ENCODE results near the gene NRG4. TPM values are rescaled to one million over a fixed set of nuclear protein-coding genes. Genes with fewer than 3 reads are reported as not detected.

NRG4 gene
- polyA plus RNA-seq, 1 experiment, result not detected

- Histone ChIP-seq H3K27ac (ENCODE audit: low read depth, low read length) (peak overlapping the region; percentile 2), H3K27me3 (ENCODE audit: control insufficient read depth, insufficient read depth, low read length) (no peaks in the 10 kb centered on the region), H3K9me3 (ENCODE audit: control insufficient read depth, insufficient read depth, low read length) (peaks cover 5% of the 10 kb centered on the region; the same call in 1 of the 2 replicates), H3K4me3 (ENCODE audit: low read depth, low read length) (peak overlapping the region; percentile 27; the same call in 1 of the 2 replicates)
- ChIA-PET POLR2A (no interaction called here), CTCF (no interaction called here)
- DNase-seq (ENCODE audit: low read depth, low spot score), result no peak
- TF ChIP-seq CTCF (IDR thresholded peaks at IDR 0.05; ENCODE audit: low read depth, low read length), result no peak
Observed at GRCh38 chr15:75905231-75905630, 107.0 kb downstream of the NRG4 start.

GRCh38 chr15:75903331-75904239 is 108.6 kb downstream of the NRG4 start, which contains the start of gene FBXO22:
Gene FBXO22 (plus strand): TSS chr15:75903878. CDS start chr15:75903964, 86 bp downstream.
- peaks cover 5% of the 10 kb centered on the region; the same call in 1 of the 2 replicates for H3K9me3 ChIP-seq (ENCODE audit: control insufficient read depth, insufficient read depth, low read length)
- no peak for TF ChIP-seq CTCF (IDR thresholded peaks at IDR 0.05; ENCODE audit: low read depth, low read length)
- H3K4me3 ChIP-seq (ENCODE audit: low read depth, low read length), result peak within 1 kb of the TSS; percentile 96
- H3K27ac ChIP-seq (ENCODE audit: low read depth, low read length), result peak within 1 kb of the TSS; percentile 82
- peak; percentile 65 for DNase-seq (ENCODE audit: low read depth, low spot score)
- CTCF ChIA-PET, result no interaction called here
- POLR2A ChIA-PET, result interaction anchor here (0.6 to 1.2 kb wide), 2 partner anchors 56 to 165 kb away, joined by 3 read pairs; no protein-coding TSS in a partner anchor
- no peaks in the 10 kb centered on the region for H3K27me3 ChIP-seq (ENCODE audit: control insufficient read depth, insufficient read depth, low read length)

- H3K9me3 ChIP-seq (ENCODE audit: control insufficient read depth, insufficient read depth, low read length), result peaks cover 5% of the 10 kb centered on the region; the same call in 1 of the 2 replicates
- DNase-seq (ENCODE audit: low read depth, low spot score), result no peak
- CTCF ChIA-PET, result no interaction called here
Observed at GRCh38 chr15:75902129-75902557, 110.1 kb downstream of the NRG4 start.

GRCh38 chr15:75900577-75900976 is 111.6 kb downstream of the NRG4 start:
- CTCF ChIA-PET, result no interaction called here
- no peak overlapping the region for H3K4me3 ChIP-seq (ENCODE audit: low read depth, low read length)
- no peak for TF ChIP-seq CTCF (IDR thresholded peaks at IDR 0.05; ENCODE audit: low read depth, low read length)
- POLR2A ChIA-PET, result no interaction called here
- H3K9me3 ChIP-seq (ENCODE audit: control insufficient read depth, insufficient read depth, low read length), result peaks cover 5% of the 10 kb centered on the region; the same call in 1 of the 2 replicates
- no peak overlapping the region for H3K27ac ChIP-seq (ENCODE audit: low read depth, low read length)
- no peak for DNase-seq (ENCODE audit: low read depth, low spot score)
- H3K27me3 ChIP-seq (ENCODE audit: control insufficient read depth, insufficient read depth, low read length), result no peaks in the 10 kb centered on the region

More at GRCh38 chr15:75902129-75902557, 110.1 kb downstream of the NRG4 start:
- POLR2A ChIA-PET, result no interaction called here
- no peak for TF ChIP-seq CTCF (IDR thresholded peaks at IDR 0.05; ENCODE audit: low read depth, low read length)
- H3K4me3 ChIP-seq (ENCODE audit: low read depth, low read length), result no peak overlapping the region
- no peaks in the 10 kb centered on the region for H3K27me3 ChIP-seq (ENCODE audit: control insufficient read depth, insufficient read depth, low read length)
- no peak overlapping the region for H3K27ac ChIP-seq (ENCODE audit: low read depth, low read length)

- no peak for DNase-seq (ENCODE audit: low read depth, low spot score)
- Histone ChIP-seq H3K27me3 (ENCODE audit: control insufficient read depth, insufficient read depth, low read length) (no peaks in the 10 kb centered on the region), H3K27ac (ENCODE audit: low read depth, low read length) (no peak overlapping the region), H3K4me3 (ENCODE audit: low read depth, low read length) (no peak overlapping the region), H3K9me3 (ENCODE audit: control insufficient read depth, insufficient read depth, low read length) (no peaks in the 10 kb centered on the region)
- no peak for TF ChIP-seq CTCF (IDR thresholded peaks at IDR 0.05; ENCODE audit: low read depth, low read length)
- POLR2A ChIA-PET, result no interaction called here
- CTCF ChIA-PET, result no interaction called here
Observed at GRCh38 chr15:75895731-75896130, 116.5 kb downstream of the NRG4 start.

Measured in AG04450 (cell line).